Erythroblast (primary cell): ENCODE results near the gene RLN1.

Experiments used
- GATA1 ChIP-seq: IDR thresholded peaks from 2 replicates; pipeline ENCODE4 v1.6.1; 2011; ENCODE audit warnings: low read depth, mild to moderate bottlenecking, control low read depth, low read length, moderate library complexity
- POLR2A ChIP-seq: IDR thresholded peaks from 2 replicates; pipeline ENCODE4 v1.6.1; 2011; ENCODE audit warnings: mild to moderate bottlenecking, low read length

- TF ChIP-seq POLR2A (no peak), GATA1 (no peak)
These were observed 18.6 kb downstream of the RLN1 start for GRCh38 chr9:5321058-5321457.
